A172 (cell line): ENCODE measurements around the gene PYGM. TPM values are rescaled to one million over a fixed set of nuclear protein-coding genes. Genes with fewer than 3 reads are reported as not detected.
A peak's percentile ranks its signal among the peaks of the same experiment; 100 is the strongest.

Source experiments
- DNase-seq: peaks from one replicate; pipeline ENCODE4 v3.0.0-alpha.2; 2015; ENCODE audit warnings: low spot score
- total RNA-seq: library from RNA; depleted of rRNA; stranded (reverse); fragments of >200 nt; shearing (Covaris generic); gene quantifications from 2 replicates; pipeline ENCODE4 v1.2.3, GENCODE V29; 2014

PYGM gene
- total RNA-seq, 1 experiment from 2014 or later, result 0.12 TPM

DNA sequence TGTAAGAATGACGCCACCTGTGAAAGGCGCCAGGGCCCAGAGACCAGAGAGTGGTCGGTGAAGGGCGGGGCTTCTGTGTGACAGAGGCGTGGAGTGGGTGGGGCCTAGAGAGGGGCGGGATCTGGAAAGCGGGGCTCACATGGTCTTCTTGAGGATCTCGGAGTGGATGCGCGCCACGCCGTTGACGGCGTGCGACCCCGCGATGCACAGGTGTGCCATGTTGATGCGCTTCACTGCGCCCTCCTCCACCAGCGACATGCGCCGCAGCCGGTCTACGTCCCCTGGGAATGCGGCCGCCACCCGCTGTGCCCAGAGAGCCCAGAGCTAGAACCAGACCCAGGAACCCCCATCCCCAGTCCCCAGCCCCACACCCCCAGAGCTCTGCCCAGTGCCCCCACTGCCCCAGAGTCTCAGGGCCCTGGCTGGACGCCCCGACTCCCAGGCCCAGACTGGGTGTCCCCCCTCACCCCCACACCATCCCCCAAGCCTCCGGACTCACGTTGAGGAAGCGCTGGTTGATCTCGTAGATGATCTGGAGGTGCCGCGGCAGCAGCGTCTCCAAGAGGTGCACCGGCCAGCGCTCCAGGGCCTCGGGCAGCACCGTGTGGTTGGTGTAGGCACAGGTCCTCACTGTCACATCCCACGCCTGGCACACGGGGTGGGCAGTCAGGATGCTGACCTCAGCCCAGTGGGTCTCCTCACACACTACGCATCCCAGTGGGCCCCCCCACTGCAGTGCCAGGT lies 6.2 kb downstream of the PYGM start:
- no peak for DNase-seq

DNA sequence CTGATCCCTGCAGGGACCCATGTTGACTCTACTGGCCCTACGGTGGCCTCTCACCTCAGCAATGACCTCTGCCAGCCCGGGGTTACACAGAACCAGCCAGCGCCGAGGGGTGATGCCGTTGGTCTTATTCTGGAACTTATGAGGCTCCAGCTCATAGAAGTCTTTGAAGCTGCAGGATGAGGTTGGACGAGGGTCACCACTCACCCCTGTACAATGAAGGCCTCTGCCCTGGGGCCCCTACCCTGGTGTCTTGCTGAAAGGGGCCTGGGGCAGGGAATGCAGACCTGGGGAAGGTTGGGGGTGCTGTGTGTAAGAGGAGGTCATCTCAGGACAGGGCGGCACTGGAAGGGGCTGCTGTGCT lies 6.8 kb downstream of the PYGM start:
- no peak for DNase-seq

DNA sequence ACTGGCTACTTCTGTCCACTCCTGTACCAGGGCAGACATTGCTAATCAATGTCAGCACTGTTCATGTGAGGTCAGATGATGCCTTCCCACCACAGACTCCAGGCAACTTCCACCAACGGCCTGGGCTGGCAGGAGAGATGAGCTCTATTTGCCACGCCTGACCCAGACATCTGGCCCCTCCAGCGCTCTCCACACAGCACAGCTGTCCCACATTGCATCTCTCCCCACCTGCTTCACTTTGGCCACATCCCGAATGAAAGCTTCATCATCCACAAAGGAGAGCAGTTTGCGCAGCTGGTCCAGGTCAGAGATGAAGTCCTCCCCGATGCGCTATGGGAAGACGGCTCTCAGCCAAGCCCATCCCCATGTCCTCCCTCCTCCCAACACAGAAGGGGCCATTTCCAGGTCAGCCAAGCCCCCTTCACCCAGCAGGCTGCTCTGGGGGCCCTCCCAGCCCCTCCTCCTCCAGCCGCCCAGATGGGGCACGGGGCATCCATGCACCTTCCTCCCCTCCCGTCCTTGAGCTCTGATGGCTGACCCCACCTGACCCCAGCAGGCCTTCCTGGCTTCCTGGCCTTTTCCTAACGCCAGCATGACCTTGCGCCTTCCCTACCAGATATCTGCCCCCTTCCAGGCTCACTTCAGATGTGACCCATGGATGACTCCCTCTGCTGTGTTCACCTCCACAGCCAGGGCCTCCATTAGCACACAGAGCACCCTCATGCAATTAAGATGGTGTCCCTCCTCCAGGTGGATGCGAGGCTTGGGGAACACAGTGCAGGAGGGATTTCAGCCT lies 7.4 kb downstream of the PYGM start:
- no peak for DNase-seq

- no peak for DNase-seq
These were observed 8.2 kb downstream of the PYGM start for GRCh38 chr11:64751580-64751979.

DNA sequence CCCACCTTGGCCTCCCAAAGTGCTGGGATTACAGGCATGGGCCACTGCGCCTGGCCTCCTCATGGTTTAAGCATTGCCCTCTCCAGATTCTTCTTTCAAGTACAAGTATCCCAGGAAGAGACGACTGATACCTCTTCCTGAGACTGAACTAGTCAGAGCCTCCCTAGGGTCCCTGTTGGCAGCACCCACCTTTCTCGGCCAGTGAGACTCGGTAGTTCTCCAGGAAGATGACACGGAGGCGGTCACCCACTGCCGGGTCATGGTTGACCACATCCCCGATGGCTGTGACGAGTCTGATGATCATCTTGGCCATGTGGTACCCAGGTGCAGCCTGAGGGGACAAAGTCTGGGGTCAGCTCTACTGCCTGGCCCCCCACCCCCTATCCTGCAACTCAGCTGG lies 8.6 kb downstream of the PYGM start:
- DNase-seq, result no peak

DNA sequence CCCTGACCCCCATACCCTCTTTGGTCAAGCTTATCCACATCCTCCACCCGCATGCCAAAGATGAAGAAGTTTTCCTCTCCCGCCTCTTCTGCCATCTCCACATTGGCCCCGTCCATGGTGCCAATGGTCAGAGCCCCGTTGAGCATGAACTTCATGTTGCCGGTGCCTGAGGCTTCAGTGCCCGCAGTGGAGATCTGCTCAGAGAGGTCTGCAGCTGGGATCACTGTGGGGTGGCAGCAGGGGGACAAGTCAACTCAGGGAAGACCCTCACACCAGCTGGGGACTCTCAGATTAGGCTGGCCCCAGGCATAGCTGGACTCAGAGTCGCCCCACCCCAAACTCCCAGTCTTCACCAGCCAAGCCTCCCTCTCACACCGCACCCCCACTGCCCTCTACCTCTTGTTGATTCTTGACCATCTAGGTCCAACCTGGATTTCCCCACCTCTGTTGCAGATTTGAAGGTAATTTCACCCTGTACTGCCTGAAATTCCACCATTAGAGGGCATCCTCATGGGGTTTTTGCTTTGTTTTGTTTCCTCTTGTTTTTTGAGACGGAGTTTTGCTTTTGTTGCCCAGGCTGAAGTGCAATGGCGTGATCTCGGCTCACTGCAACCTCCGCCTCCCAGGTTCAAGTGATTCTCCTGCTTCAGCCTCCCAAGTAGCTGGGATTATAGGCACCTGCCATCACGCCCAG lies 9.3 kb downstream of the PYGM start:
- no peak for DNase-seq

- DNase-seq, result no peak
These were observed 11.7 kb downstream of the PYGM start for GRCh38 chr11:64747961-64748665.

DNA sequence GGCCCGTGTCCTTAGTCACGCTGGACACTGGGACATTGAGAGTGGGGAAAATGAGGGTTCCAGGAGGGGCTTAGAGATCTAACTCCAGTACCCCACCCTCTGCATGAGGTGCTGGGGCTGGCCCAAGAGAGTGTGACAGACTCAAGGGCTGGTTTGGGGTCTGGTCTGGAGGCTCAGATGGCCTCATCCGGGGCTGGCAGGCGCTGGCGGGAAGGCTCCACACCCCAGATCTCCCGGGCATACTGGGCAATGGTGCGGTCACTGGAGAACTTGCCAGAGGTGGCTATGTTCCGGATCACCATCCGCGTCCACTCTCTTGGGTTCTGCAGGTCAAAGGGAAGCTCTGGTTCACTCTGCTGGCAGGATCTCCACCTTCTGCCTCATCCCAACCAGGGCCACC lies 13.3 kb downstream of the PYGM start:
- DNase-seq, result no peak

DNA sequence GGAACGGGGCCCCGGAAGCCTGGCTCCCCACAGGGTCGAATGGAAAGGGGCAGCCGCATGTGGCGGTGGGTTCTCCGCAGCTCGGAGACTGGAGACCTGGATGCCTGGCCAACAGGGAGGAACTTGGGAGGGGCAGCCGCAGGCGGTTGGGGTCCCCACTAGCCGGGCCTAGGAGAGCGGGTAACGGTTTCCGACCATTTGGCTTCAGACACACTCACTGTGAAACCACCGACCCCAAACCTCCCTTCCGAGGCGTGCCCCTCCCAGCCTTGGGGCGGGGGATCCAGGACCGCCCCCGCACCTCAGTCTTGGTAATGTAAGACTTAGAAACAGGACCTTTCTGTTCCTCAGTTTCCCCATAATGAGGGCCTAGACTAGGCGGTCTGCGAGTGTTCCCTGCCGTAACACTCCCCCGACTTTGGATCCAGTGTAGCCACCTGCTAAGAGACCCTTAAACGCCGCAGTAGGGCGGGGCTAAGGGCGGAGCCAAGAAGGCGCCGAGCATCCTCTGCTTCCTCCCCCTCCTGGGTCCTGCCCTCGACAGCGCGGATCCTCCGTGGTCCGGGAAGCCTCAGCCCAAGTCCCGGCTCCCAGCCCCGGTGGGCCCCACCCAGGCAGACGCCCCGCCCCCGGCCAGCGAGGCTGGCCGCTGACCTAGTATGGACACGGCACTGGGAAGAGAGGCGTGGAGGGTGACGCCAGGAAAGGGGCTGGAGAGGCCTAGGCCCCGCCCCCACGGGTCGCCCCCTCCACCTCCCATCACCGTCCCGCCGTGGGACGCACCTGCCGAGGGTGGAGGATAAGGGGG lies 14.0 kb downstream of the PYGM start:
- no peak for DNase-seq

- DNase-seq, result no peak
These were observed 14.6 kb downstream of the PYGM start for GRCh38 chr11:64745189-64745520.

DNA sequence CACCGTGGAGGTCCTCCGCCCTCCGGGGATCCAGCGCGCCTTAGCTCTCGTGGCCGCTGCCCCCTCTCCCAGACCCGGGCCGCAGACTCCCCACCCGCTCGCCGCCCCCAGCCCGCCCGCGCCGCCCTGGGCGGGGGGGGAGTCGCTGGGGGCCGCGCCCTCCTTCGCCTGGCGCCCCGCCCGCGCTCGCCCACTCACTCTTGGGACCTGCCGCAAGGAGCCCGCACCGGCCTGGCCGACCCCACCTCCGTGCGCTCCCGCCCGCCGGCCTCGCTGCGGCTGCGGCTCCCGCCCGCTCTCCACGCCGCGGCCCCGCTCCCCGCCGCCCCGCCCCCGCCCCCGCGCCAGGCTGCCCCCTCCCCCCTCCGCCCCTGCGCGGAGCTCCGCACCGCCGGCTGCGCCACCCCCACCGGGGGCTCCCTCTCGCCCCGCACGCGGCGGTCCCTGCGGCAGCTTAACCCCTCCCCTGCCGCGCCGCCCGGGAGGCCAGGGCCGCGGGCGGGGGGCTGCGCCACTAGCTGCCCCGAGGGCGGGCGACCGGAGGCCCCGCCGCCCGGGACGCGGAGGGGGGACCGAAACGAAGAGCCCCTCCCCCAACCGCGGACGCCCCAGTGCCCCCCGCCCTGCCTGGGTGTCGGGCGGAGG lies 15.1 kb downstream of the PYGM start:
- no peak for DNase-seq

DNA sequence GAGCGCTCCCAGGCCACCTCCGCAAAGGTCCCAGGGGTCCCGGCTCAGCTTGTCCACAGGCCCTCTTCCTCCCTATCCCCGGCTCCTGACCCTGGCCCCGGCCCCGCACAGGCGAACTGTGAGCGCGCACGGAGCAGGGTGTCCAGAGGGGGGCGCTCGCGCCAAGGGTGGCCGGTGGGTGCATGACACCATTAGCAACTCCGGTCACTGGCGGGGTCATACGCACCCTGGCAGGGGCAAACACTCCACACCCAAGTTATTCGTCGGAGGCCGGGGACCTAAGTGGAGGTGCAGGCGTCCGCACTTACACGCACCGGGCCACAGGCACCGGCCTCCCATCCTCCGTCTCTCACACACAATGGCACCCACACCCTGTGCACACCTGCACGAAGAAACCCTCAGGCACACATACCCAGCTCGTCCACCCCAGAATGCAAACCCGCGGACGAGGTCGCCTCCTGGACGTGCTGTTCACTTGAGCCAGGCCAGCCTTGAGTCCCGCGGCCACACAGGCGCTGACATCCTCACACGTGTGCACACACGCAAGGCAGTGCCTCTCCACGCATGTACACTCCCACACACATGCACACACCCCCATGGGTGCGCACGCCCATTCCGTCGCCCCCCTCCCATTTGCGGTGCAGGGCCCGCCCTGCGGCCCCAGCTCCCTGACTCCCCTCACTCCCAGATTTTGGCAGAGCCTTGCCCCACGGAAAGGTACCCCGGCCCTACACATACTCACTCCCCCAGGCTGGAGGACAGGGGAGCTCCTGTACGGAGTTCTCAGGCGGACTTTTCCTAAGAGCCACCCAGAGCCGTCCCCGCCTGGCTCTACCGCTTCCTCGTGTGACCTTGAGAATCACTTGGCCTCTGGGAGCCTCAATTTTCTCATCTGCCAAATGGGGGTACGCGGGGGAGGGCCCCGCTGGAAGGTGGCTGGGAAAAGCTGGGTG lies 15.9 kb downstream of the PYGM start, which contains the start of gene RASGRP2:
RASGRP2 (minus strand) TSS at position 552 of the 953 bp plus-strand sequence. CDS start 1,276 bp downstream, outside the sequence.
- DNase-seq, result no peak

DNA sequence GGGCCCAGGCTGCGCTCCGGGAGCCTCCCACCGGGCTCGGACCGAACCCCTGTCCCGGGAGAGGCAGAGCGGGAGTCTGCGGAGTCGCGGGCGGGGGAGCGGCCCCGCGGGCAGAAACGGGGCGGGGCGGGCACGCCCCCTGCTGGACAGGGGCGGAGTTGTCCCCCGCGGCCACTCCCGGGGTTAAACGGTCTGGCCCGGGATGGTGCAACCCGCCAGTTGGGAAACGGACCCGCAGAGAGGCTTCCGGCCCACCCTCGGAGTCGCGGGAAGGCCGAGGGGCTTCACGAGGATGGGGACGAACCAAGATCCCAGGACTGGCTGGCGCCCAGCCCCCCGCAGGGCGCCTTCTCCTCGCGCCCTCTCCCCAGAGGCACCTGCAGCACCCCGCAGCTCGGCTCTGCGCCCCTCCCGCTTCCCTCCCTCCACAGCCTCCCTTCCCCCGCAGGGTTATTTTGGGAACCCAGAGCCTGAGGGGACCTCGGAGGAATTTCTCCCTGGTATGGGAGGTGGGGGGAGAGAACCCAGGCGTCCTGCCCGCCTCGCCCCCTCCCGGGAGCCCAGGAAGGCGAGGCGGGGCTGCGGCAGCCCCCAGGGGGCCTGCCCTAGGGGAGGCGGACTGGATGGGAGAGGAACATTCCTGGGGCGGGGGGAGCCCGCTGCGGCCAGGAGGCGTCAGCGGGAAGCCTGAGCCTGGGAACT lies 16.7 kb downstream of the PYGM start:
- DNase-seq, result peak; percentile 35

DNA sequence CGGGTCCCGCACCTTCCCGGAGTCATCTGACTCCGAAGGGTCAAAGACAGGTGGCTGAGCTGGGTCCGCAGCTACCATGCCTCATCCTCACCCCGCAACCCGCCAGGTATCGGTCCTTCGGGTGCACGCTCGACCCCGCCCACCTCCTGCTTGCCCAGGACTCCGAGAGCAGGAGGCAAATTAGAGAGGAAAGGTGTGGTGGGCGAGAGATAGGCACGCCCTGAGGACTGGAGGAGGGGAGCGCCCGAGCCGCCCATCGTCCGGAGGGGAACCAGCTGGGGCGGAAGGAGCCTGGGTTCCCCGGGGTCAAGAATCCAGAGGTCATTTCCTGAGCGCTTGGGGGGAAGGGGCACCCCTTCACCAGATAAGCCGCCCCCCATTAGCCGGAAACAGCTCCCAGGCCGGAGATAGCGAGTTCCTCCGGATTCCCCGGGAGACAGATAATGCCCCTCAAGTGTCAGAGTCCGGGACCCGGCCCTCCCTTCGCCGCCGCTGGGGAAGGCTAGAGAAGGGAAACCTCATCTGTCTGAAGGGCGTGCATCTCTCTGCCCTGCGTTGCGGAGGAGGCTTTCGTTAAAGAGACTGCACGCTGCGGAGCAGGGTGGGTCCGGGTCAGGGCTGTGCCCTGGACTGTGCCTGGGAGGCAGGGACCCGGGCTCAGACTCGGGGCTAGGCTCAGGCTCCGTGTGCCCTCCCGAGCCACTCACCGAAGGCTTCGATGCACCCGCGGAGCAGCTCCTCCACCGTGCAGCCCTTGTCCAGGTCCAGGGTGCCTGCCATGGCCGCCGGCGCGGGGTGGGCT lies 17.5 kb downstream of the PYGM start:
- DNase-seq, result no peak

- DNase-seq, result no peak
These were observed 18.2 kb downstream of the PYGM start for GRCh38 chr11:64741375-64742086.

DNA sequence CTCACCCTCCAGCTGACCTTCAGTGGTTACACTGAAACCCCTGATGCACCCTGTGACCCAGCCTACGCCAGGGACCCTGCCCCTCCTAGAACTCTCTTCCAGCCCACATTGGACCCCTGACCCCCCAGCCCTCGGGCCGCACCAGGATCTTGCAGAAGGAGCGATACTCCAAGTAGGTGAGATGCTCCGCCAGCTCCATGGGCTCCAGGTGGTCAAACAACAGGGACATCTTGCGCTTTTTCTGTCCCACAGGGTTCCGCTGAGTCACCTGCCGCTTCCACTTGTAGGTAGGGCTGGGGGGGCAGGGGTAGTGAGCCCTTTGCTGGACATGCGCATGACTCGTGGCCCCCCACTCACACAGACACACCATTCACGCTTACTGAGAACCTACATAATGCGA lies 19.9 kb downstream of the PYGM start:
- DNase-seq, result no peak

- DNase-seq, result no peak
These were observed 23.1 kb downstream of the PYGM start for GRCh38 chr11:64736654-64737053.
